Activated naive CD8-positive, alpha-beta T cell treated with anti-CD3 and anti-CD28 coated beads, Interleukin-2, amount 50 U/mL, for 24 hours (primary cell): ENCODE results near the gene TSPO.

Experiments used
- ATAC-seq: fragments of 150-1000 bp; cut with Tn5 transposase; one replicate; pipeline ENCODE4 v1.10.0; 2021
- DNase-seq: peaks from one replicate; pipeline ENCODE4 v3.0.0; 2021
- H3K27ac Mint-ChIP-seq: one replicate; pipeline ENCODE4 v1.8.0; 2021; ENCODE audit warnings: mild to moderate bottlenecking, mixed read lengths
- H3K27me3 Mint-ChIP-seq: one replicate; pipeline ENCODE4 v1.8.0; 2021; ENCODE audit warnings: mixed read lengths
- H3K36me3 Mint-ChIP-seq: one replicate; pipeline ENCODE4 v1.8.0; 2021; ENCODE audit warnings: low read depth, mixed read lengths
- H3K4me1 Mint-ChIP-seq: one replicate; pipeline ENCODE4 v1.8.0; 2021; ENCODE audit warnings: mixed read lengths
- H3K4me3 Mint-ChIP-seq: one replicate; pipeline ENCODE4 v1.8.0; 2021; ENCODE audit warnings: mild to moderate bottlenecking, moderate library complexity, mixed read lengths
- H3K9me3 Mint-ChIP-seq: one replicate; pipeline ENCODE4 v1.8.0; 2021; ENCODE audit warnings: mixed read lengths

The TSPO gene

DNA sequence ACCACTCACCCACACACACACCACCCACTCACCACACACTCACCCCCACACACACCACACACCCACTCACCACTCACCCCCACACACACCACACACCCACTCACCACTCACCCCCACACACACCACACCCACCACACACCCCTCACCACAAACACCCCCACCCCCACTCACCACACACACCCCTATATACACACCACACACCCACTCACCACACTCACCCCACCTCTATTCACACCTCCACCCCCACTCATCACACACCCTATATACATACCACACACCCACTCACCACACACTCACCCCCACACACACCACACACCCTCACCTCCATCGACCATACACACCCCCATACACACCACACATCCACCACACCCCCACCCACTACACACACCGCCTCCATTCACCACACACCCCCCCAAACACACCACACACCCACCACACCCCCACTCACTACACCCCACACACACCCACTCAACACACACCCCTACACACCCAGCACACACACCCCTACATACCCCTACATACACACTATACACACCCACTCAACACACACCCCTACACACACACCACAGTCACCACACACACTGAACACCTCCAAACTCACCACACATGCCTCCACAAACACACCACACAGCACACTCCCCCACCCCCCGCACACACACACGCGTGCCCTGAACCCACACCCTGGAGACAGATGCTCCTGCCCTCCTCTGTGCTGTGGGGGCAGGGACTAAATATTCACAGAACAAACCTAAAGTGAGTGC is 54.6 kb downstream of the TSPO start:
- Mint-ChIP-seq H3K9me3 (no peaks in the 10 kb centered on the region), H3K4me1 (peaks cover 2% of the 10 kb centered on the region), H3K27ac (no peak overlapping the region), H3K36me3 (no peaks in the 10 kb centered on the region), H3K27me3 (no peaks in the 10 kb centered on the region), H3K4me3 (no peak overlapping the region)
- DNase-seq (no peak), ATAC-seq (peak; percentile 33)

DNA sequence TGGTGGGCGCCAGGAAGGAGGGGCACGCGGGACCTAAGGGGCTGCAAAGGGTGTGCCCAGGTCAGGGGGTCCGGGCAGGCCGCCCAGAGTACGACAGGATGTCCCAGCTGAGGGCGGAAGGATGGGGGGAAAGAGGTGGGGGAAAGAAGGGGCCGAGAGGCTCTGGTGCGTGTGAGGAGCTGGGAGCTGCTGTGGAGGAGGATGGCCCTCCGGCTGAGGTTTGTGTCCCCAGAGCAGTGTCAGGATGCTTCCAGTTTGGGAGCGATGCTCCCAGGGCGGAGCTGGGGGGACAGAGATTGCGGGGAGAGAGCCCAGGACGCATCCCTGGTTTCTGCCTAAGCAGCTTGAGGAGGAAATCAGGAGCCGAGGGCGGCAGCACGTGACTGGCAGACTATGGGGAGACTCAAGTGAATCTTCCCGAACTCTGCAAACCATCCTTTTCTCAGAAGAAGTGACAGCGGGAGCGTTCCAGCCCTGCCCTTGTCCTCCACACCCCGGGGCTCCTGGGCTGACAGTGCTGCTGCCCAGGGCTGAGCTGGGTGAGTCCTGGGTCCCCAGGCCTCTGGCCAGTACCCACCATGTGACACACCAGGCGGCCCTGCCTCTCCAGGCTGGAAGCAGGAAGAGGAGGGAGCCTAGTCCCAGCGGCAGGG is 55.3 kb downstream of the TSPO start:
- no peaks in the 10 kb centered on the region for H3K36me3 Mint-ChIP-seq
- H3K27ac Mint-ChIP-seq, result no peak overlapping the region
- DNase-seq (no peak), ATAC-seq (no peak)
- no peaks in the 10 kb centered on the region for H3K27me3 Mint-ChIP-seq
- no peak overlapping the region for H3K4me3 Mint-ChIP-seq
- H3K9me3 Mint-ChIP-seq, result no peaks in the 10 kb centered on the region
- peaks cover 2% of the 10 kb centered on the region for H3K4me1 Mint-ChIP-seq

DNA sequence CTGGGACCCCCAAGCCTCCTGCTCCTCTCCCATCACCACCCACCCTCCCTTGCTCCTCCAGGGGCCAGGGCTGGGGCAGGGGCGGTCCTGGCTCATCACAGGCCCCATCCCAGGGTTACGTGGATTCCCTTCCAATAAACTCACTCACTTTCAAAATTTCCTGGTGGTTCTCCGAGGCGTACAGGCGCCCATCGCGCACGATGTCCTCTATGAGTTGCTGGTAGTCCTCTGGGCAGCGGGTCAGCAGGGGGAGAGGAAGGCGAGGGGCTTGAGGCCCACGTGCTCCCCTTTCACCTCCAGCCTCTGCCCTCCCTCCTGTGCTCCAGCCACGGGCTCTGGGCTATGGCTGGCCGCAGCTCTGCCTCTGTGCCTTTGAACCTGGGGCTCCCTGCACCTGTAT is 56.0 kb downstream of the TSPO start:
- Mint-ChIP-seq H3K4me3 (no peak overlapping the region), H3K4me1 (peaks cover 2% of the 10 kb centered on the region), H3K27me3 (no peaks in the 10 kb centered on the region), H3K27ac (no peak overlapping the region), H3K9me3 (no peaks in the 10 kb centered on the region), H3K36me3 (no peaks in the 10 kb centered on the region)
- DNase-seq, result no peak
- ATAC-seq, result no peak

DNA sequence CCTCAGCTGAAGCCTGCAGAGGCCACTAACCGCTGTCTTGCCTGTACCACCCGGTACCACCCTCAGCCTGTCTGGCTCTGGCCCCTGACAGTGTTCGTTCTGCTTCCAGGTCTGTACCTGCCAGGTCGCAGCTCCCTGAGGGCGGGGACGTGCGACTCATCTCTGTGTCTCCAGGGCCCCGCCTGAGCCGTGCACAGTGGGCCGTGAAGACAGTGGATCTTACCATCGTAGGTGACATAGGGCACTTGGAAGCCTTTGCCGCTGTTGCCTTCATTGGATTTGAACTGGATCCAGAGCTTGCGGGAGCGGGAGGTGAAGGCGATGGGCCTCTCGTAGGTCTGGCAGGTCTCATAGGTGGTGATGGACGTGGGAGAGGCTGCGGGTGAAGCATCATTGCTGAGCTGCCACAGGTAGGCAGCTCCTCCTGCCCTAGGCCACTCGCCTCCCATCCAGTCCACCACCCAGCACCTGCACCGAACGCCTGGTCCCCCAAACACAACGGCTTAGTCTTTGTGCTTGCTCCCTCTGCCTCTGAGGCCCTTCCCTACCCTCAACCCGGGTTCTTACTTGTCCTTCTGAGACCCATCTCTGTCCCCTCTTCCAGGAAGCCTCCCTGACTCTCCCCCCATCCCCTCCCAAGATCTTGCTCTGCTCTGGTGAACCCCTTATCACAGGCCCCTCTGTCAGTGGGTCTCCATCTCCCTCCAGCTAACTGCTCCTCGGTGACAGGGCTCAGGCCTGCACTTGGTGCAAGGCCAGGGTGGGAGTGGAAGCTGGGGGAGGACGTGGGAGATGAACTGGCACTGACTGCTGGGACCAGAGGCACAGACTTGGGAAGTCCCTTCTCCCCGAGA is 56.7 kb downstream of the TSPO start:
- ATAC-seq (no peak), DNase-seq (no peak)
- Mint-ChIP-seq H3K27ac (no peak overlapping the region), H3K4me3 (no peak overlapping the region), H3K27me3 (no peaks in the 10 kb centered on the region), H3K9me3 (no peaks in the 10 kb centered on the region), H3K36me3 (no peaks in the 10 kb centered on the region), H3K4me1 (peaks cover 2% of the 10 kb centered on the region)

DNA sequence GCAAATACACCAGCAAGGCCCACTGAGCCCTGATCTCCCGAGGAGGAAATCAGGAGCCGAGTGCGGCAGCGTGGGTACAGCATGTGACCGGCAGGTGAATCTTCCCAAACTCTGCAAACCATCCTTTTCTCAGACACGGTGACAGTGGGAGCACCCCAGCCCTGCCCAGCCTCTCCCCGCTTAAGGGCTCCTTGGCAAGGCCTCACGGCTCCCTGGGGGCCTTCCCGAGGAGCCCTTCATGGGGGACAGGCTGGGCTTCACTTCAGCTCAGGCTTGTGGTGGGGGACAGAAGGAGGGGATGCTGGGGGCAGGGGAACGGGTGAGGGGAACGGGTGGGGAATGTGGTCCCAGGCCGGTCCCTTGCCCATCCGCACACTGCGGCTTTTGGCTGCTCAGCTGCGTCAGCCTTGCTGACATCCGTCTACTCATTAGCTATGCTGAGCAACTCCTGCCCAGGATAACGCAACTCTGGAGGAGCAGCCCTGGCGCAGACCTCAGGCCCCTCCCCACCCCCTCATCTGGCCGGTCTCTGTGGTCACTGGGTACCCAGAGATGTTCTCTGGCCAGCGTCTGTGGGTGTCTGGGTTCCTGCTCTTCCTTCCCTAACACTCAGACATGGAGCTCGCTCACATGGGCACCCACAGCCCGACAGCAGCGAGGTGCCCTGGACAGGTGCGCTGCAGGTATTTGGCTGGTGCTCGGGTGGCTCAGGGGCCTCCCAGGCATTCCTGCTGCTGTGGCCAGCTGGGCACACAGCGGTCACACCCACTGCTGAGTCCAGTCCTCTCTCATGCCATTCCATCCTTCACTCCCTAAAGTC is 57.6 kb downstream of the TSPO start:
- Mint-ChIP-seq H3K4me1 (peaks cover 2% of the 10 kb centered on the region), H3K4me3 (no peak overlapping the region), H3K27me3 (no peaks in the 10 kb centered on the region), H3K9me3 (no peaks in the 10 kb centered on the region), H3K27ac (no peak overlapping the region), H3K36me3 (no peaks in the 10 kb centered on the region)
- no peak for DNase-seq
- ATAC-seq, result no peak

DNA sequence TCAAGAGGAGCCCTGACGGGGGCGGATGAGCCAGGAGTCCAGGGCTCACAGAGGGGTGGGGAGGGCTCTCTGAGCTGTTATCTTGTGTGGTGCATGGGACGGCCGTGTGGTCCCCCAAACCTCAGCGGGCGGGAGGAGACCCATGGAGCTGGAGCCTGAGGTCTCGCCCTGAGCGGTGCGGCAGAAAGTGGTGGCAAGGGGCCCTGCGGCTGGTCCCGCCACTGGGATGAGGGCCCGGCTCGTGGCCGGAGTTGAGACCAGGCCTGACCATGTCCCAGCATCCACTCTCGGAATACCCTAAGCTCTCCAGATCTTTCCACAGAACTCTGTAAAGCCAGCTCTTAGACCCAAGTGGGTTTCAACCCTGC is 58.1 kb downstream of the TSPO start:
- Mint-ChIP-seq H3K27me3 (no peaks in the 10 kb centered on the region), H3K27ac (no peak overlapping the region), H3K4me1 (peaks cover 2% of the 10 kb centered on the region), H3K9me3 (no peaks in the 10 kb centered on the region), H3K4me3 (no peak overlapping the region), H3K36me3 (no peaks in the 10 kb centered on the region)
- ATAC-seq, result no peak
- DNase-seq, result no peak

DNA sequence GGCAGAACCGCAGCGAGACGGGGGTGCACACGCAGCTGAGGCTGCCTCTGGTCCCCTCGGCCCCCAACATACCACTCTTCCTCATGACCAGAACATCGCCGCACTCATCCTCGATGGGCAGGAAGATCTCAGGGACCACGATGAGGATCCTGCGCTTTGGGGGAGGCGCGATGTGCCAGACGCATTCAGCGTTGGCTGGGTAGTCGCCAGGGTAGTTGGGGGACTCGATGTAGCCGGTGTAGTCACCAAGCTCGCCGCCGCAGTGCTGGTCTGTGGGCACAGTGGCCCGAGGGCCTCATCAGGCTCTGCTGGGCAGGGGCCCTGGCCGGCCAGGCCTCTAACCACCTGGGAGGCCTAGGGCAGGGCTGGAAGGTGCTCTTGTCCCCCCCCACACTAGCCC is 58.6 kb downstream of the TSPO start:
- peaks cover 2% of the 10 kb centered on the region for H3K4me1 Mint-ChIP-seq
- ATAC-seq (no peak), DNase-seq (no peak)
- no peaks in the 10 kb centered on the region for H3K36me3 Mint-ChIP-seq
- no peak overlapping the region for H3K4me3 Mint-ChIP-seq
- no peak overlapping the region for H3K27ac Mint-ChIP-seq
- no peaks in the 10 kb centered on the region for H3K9me3 Mint-ChIP-seq
- no peaks in the 10 kb centered on the region for H3K27me3 Mint-ChIP-seq

DNA sequence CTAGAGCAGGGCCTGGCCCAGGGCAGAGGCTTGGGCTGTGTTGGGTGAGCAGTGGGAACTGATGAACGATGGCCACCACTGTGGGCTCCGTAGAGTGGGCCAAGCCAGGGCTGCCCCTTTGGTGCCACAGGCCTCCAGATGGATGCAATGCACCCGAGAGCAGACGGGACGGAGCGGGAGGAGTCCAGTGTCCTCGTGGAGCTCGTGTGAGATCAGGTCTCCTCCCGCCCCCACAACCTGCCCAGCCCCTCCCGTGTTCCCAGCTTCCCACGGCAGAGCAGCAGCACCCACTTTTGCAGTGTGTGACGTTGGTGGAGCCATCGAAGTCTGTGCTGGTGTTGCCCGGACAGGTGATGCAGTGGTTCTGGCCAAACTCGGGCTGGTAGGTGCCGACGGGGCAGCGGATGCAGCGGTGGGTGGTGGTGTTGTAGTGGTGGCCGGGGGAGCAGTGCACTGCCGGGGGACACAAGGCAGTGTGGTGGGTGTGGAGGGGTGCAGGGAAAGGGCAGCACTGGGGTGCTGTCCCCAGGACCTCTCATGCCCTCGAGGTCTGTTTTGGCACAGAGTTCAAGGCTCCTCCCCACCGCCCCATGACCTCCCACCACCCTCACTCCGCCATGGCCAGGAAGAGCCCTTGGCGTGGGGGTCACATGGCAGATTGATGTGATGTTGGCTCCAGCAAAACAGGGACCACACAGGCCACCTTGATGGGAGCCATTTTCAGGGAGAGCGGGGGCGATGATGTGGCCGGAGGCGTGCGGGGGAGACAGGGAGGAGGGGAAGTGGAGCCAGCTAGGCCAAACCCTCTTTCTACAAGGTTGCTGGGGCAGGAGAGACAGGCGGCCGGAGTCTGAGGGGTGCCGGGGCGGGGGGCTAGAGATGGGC is 59.5 kb downstream of the TSPO start:
- H3K4me1 Mint-ChIP-seq, result peaks cover 2% of the 10 kb centered on the region

DNA sequence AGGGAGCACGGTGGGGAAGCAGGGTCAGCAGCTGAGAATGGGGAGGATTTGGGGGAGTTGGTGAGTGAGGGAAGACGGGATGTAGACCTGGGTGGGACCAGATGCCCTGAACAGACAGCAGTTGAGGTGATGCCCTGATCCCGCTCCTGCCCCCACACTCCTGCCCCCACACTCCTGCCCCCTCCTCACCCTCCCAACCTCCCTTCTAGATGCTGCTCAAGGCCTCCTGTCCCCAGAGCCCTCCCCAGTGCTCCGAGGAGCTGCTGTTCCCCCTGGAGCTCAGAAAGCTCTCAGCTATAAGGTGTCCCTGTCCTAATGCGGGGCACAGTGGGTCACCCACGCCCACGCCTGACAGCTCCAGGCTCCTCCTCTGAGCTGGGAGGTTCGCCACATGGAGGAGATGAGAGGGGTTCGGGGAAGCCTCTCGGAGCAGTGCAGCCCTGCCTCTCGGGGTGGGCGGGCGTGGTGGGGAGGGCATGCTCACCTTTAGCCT is 60.6 kb downstream of the TSPO start:
- no peaks in the 10 kb centered on the region for H3K27me3 Mint-ChIP-seq
- no peak overlapping the region for H3K4me3 Mint-ChIP-seq
- no peaks in the 10 kb centered on the region for H3K9me3 Mint-ChIP-seq
- no peak overlapping the region for H3K27ac Mint-ChIP-seq
- H3K4me1 Mint-ChIP-seq, result no peaks in the 10 kb centered on the region
- ATAC-seq (no peak), DNase-seq (no peak)
- no peaks in the 10 kb centered on the region for H3K36me3 Mint-ChIP-seq

More for the DNA sequence above, 59.5 kb downstream of the TSPO start:
- ATAC-seq (no peak), DNase-seq (no peak)
- Mint-ChIP-seq H3K4me3 (no peak overlapping the region), H3K36me3 (no peaks in the 10 kb centered on the region), H3K27ac (no peak overlapping the region), H3K9me3 (no peaks in the 10 kb centered on the region), H3K27me3 (no peaks in the 10 kb centered on the region)

DNA sequence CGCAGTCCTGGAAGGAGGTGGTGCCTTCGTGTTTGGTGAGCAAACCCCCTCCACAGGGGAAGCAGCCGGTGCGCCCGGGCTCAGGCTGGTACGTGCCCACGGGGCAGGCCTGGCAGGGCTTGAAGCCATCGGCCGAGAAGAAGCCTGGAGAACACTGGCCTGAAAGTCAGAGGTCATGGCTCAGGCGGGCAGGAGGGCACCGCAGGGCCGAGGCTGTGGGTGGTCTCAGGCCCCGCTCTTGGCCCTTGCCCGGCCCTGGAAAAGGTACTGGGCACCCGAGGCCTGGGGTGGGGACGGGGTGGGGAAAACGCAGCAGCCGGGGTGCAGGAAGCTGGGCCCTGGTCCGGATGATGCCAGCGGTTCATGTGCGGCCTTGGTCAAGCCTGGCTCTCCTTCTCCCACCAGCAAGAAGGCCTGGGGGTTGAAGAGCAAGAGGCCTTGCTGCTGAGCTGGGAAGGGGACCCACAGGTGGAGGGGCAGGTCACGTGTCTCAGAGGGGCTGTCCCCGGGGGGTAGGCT is 61.1 kb downstream of the TSPO start:
- Mint-ChIP-seq H3K27ac (no peak overlapping the region), H3K4me1 (no peaks in the 10 kb centered on the region), H3K27me3 (no peaks in the 10 kb centered on the region), H3K9me3 (no peaks in the 10 kb centered on the region), H3K4me3 (no peak overlapping the region), H3K36me3 (no peaks in the 10 kb centered on the region)
- ATAC-seq (no peak), DNase-seq (no peak)
